NCI-H2196 treated with DMSO at 0.1 percent for 48 hours (cell line): ENCODE measurements around the gene SEC23A.
"Not testable (repeated sequence)": the region's sequence is repeated elsewhere in the genome, so short reads cannot be mapped to it uniquely, and the experiment has no call there.

Experiments
- DNase-seq: peaks from one replicate; lab custom pipeline; 2025; ENCODE audit not compliant: unreplicated experiment; lab: John Stamatoyannopoulos, UW

Gene SEC23A

DNA sequence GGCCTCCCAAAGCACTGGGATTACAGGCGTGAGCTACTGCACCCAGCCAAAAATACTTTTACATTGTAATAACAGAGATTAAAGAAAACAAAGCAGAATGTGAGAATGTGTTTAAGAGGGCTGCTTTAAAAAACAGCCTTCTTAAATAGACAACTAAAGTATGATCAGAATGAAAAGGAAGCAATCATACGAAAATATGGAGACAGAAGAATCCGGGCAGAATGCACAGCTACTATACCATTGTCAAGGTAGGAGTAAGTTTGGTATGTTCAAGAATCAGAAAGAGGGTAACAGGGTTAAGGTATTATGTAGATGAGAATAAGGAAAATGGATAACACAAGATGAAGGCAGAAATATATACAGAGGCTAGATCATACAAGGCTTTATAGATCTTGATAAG lies 8.5 kb downstream of the SEC23A start:
- no peak for DNase-seq

DNA sequence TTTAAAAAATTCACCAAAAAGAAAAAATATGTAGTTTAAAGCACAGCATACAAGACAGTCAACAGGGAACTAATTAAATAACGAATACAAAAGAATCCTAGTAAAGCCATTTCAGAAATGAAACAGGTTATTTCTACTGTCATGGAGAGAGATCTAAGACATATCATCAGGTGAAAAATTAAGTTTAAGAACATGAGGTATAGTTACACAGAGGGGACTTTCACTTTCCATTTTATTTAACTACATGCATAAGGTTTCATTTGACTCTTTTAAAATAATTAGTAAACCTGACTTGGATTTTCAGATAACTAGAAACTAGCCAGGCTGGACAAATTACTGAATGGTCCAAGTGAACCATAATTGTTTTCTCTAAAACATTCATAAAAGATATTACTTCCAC lies 11.3 kb downstream of the SEC23A start:
- no peak for DNase-seq

DNA sequence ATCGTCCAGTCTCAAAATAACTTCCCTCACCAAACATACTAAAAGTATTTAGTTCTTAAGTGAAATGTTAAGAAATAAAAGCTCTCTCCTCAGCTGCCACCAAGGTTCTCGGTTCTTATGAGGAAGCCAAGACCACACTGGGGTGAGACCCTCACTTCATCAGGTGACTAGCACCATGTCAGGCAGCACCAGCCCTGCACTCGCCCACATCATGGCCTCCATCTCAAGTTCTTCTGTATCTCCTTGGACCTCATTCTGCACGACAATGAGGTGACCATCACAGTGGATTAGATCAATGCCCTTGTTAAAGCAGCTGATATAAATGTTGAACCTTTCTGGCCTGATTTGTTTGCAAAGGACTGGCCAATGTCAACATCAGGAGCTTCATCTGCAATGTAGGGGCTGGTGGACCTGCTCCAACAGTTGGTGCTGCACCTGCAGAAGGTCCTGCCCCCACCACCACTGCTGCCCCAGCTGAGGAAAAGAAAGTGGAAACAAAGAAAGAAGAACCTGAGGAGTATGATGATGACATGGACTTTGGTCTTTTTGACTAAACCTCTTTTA lies 12.4 kb downstream of the SEC23A start:
- DNase-seq: no peak

DNA sequence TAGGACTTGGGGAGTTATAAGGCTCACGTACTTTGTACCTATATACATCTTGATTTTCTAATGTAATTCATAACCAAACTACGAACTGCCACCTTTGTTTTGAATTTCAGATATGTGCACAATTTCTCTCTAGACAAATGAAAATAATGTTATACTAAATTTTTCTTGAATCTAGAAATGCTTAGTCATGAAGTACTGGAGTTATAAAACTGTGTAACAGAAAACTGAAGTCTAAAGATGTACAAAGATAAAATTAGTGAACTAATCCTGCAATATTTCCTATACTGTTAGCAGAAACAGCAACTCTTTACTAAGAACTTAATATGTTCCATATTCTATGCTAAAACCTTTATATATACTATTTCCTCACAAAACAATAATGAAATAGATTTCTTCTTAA lies 15.5 kb downstream of the SEC23A start:
- DNase-seq: no peak

DNA sequence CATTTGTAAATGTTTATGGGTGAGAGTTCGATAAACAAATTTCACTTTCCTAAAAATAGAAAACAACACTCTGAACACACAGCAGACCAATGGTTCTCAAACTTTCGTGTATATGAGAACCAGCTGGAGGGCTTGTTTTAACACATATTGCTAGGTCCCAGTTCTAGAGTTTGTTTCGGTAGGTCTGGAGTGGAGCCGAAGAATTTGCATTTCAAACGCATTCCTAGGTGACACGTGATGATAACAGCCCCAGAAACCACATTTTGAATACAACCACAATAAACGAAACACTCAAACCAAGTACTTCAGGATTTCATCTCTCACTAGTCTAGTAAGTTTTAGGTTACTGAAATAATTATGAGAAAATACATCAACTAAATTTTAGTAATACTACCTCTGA lies 17.1 kb downstream of the SEC23A start:
- no peak for DNase-seq

DNA sequence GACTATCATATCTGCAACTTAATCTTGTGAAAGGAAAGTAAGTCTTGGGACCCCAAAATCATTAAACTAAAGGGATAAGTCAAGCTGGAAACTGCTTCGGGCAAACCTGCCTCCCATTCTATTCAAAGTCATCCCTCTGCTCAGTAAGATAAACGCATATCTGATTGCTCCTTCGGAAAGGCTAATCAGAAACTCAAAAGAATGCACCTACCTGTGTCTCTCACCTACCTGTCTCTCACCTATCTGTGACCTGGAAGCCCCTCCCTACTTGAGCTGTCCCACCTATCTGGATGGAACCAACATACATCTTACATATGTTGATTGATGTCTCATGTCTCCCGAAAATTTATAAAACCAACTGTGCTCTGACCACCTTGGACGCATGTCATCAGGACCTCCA lies 19.9 kb downstream of the SEC23A start:
- DNase-seq: no peak

DNA sequence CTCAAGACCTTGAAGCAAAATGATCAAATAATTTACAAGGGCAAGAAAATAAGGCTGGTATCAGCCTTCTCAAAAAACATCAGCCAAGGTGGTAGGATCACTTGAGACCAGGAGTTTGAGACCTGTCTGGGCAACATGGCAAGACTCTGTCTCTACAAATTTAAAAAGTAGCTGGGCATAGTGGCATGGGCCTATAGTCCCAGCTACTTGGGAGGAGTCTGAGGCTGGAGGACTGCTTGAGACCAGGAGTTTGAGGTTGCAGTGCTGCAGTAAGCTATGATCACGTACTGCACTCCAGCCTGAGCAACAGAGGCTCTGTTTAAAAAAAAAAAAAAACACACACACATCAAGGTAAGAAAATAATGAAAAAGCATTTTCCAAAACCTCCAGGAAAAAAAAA lies 22.1 kb downstream of the SEC23A start:
- no peak for DNase-seq

DNA sequence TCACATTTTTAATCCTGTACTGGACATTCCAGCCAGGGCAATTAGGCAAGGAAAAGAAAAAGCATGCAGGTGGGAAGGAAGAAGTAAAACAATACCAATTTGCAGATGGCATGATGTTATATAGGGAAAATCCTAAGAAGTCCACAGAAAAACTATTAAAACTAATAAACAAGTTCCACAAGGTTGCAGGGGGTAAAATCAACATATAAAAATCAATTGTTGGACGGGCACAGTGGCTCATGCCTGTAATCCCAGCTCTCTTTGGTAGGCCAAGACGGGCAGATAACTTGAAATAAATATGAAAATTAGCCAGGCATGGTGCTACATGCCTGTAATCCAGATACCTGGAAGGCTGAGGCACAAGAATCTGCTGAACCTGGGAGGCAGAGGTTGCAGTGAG lies 31.9 kb downstream of the SEC23A start:
- no peak for DNase-seq

DNA sequence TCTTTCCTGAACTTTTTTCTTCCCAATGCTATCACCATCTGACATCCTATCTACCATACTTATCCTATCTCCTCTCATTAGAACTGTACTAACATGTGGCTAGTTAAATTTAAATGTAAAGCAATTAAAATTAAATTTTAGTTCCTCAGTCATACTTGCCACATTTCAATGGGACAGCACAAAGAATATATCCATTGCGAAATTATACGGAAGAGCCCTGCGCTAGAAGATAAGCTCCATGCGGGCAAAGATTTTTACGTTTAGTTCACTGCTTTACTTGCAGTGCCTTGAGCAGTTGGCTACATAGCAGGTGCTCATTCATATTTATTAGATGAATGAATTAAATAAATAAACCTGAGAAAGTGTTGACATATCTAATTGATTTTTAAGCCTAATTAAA lies 33.1 kb downstream of the SEC23A start:
- DNase-seq: no peak

DNA sequence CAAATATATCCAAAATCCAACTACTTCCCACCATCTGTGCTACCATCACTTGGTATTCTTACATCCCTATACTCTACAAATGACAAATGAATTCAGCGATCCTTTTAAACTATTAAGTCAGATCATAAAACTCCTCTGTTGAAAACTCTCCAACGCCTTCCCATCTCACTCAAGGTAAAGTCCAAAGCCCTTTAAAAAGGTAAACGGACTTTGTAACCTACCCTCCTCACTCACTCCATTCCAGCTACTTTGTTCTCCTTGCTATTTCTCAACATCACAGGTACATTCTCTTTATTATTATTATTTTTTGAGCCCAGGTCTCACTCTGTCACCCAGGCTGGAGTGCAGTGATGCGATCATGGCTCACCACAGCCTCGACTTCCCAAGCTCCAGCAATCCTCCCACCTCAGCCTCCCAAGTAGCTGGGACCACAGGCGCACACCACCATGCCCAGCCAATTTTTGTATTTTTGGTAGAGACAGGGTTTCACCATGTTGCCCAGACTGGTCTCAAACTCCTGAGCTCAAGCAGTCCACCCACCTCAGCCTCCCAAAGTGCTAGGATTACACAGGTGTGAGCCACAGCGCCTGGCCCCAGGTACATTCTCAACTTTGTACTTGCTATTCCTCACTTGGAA lies 33.7 kb downstream of the SEC23A start:
- DNase-seq: not testable (repeated sequence)

DNA sequence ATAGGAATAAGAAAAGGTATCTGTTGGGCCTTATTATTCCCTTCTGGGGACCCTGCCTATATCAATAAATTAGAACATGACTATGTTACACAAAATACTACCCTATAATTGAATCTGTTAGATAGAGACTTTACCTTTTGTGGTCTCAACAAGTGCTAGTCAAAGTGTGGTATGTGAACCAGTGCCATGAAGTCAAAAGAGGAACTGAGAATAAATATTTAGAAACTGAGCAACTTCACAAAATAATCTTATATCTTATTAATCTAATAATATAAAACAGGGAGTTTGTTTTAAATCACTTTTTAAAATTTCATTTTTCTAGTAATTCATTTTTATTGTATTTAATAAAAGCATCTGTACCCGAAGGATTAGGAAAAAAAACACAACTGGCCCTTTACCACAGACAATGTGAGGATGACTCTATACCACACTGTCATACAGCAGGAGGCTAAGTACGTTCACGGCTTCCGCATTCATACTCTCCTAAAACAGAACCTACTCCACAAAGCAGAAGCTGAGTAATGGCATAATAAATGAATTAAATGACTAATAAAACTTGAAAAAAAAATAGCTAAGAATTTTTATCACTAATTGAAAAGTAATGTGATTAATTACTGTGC lies 42.1 kb downstream of the SEC23A start:
- no peak for DNase-seq

DNA sequence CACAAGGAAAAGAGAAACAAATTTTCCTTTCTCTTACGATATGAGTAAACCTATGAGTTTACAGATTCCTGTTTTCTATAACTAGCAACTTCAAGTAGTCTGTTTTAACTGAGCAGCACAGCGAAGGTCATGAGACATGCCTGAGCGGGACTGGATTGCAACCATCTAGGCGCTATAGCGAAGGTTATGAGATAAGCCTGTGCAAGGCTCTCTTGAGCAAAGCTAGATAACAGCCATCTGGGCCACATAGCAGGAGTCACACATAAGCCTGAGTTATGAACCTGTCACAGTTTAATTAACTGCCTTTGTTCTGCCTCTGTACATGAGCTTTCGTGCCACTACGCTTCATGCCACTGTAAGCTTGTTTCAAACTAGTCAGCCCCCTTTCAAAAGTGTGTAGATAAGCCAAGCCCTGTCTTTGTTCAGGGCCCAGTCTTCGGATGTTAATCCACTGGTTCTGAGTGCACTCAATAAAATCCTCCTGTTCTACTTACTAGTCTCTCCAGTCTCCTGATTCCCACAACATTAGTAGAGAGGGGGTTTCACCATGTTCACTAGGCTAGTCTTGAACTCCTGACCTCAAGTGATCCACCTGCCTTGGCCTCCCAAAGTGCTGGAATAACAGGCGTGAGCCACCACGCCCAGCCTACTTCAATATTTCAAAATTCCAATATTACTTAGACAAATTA lies 47.1 kb downstream of the SEC23A start:
- DNase-seq: no peak

DNA sequence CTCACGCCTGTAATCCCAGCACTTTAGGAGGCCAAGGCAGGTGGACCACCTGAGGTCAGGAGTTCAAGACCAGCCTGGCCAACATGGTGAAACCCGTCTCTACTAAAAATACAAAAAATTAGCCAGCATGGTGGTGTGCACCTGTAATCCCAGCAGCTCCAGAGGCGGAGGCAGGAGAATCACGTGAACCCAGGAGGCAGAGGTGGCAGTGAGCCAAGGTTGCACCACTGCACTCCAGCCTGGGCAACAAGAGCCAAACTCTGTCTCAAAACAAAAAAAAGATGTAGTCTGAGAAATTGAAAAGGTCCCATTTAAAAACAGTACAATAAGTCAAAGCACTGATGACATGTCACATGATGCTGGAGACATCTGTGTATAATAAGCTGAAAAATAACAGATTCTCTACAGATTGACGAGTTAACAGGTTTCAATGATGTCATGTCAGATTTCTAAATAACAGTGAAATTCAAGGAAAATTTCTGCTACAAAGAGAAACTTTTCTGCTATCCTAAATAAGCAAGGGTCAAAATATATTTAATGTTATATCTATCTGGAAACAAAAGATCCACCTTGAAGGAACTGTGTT lies 50.1 kb downstream of the SEC23A start:
- DNase-seq: not testable (repeated sequence)

DNA sequence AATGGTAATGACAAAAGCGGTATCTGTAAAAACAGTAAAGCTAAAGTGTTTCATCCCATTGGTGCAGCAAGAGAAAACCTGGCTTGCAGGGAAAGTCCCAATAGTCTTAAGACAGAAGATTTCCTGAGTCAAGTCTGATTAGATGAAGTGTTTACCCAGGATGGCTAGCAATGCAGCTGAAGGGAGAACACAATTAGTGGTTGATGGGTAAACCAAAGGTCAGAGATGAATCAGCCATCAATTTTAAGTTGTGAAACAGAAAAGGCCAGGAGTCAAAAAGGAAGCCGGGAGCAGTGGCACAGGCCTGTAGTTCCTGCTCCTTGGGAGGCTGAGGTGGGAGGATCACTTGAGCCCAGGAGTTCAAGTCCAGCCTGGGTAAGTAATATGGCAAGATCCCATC lies 52.6 kb downstream of the SEC23A start:
- no peak for DNase-seq

DNA sequence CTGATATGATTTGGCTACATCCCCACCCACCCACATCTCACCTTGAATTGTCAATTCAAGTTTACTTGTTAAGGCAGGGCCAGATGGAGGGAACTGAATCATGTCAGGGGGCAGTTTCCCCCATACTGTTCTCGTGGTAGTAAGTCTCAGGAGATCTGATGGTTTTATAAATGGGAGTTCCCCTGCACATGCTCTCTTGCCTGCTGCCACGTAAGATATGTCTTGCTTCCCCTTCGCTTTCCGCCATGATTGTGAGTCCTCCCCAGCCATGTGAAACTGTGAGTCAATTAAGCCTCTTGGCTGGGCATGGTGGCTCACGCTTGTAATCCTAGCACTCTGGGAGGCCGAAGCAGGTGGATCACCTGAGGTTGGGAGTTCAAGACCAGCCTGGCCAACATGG lies 57.1 kb downstream of the SEC23A start:
- not testable (repeated sequence) for DNase-seq

DNA sequence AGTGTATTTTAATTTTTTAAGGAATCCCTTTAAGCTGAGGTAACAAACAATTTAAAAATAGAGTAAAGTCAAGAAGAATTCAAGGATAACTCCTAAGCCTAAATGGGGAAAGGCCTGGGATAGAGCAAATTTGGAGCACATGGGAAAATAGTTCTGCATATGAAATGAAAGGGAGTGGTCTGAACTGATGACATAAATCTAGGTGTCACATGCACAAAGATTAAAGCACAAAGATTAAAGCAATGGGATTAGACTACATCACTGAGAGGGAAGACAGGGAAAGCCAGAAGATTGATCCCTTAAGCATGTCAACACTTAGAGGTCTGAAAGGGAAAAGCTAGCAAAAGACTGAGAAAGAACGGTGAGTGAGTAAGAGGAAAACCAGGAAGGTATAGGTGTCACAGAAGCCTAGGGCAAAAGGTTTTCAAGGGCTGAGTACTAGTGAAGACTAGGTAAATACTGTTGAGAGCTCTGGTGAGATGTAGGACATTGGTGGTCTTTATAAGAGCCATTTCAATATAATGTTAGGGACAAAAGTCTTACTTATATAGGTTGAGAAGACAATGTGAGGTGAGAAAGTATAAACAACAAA lies 59.6 kb downstream of the SEC23A start:
- no peak for DNase-seq

DNA sequence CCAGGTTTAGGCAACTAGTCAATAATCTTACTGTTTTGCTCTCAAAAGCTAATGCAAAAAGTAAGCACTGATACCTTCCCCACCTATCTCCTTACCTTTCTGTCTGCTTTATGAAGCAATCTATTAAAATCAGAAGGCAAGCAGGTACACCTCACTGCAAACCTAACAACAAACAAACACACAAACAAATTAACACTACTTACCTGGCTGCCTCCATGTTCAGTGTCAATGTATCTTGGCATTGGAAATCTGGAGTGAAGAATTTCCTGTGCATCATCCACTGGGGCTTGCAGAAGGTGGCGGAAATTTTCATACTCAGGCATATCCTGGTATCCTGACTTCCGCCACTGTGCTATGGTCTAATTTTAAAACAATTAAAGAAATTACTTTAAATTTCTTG lies 62.5 kb downstream of the SEC23A start:
- no peak for DNase-seq

DNA sequence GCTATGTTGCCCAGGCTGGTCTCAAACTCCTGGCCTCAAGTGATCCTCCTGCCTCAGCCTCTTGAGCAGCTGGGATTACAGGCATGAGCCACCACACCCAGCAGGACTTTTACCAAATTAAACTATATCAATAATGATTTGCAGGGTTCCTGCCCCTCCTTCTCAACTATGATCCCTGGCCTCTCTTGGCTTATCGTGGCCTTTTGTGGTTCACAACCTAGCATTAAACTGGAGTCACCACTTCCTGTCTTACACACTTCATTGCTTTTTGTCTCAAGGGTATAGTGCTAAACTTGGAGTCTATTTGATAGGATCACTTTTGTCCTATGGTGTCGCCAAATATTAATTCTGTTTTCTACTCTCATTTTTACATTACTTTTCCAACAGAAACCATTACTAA lies 64.5 kb downstream of the SEC23A start:
- no peak for DNase-seq

DNA sequence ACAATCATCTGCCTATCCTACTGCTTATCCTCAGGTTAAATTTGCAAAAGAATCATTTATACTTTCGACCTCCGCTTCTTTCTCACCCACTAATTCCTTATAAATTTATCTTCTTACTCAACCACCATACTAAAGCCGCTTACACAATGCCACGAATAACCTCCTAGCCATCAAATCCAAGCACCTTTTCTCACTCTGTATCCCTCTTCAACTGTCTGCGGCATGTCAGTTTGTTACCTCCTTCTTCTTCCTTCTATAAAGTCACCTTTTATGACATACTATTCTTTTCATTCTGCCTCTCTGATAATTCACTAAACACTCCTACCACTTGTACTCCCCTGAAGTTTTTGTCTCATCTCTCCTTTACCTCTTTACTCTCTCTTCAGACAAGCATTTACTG lies 66.3 kb downstream of the SEC23A start:
- DNase-seq: no peak

DNA sequence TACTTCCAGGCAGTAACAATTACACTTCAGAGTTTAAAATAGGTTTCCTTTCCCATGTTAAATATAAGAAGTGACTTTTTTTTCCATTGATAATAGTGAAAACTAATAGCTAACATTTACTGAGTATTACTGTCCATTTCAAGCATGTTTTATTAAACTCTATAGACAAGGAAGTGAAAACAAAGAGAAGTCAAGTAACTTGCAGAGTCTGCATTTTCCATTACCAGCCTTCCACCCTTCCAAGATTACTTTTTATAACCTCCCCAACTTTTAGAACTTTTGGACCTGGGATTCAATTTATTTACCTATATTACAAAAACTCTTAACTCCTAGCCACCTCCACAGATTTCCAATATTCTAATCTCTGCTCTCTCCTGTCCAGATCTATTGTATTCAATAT lies 67.7 kb downstream of the SEC23A start:
- DNase-seq: no peak

DNA sequence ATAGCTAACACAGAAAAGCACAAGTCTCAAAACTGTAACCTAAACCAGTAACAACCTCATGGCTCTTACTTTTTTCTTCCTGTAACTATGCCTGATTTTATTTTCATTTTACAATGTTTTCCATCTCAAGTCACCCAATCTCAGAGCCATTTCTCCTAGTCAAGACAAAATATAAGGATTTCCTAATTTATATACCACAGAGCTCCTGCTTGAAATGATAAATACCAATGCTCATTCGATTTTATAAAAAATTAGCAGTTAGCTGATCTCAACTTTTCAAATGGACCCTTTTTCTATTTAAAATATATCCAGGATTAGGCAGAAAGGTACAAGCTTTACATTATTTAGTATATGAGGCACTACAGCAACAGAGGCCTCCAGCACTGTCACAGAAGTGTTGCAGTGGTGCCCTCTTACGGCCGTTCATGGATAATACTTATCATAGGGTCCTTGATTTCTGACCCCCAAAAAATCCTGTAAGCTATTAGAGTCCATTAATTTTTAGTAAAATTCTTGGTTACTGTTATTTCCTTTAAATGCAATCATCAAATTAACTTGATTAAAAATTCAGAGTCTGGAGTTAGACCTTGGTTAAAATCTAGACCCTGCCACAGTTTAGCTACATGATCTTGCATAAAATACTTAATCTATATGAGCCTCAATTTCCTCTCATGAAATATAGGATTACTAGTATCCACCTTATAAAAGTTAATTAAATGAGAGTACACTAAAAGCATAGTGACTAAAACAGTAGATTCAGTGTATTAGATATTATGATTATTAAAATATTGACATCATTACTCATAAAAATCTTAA lies 68.3 kb downstream of the SEC23A start:
- no peak for DNase-seq
